Skin epidermis (tissue), 12 donors: Measurements from ENCODE around the gene SLIT1.

Experiments used
- H3K27ac ChIP-seq, 21 experiments: fragments of 200-600 bp; sonication (generic) in 11 of 21; one replicate each; pipeline ENCODE4 v1.5.0; 2020; ENCODE audit warnings: mild to moderate bottlenecking in 3 of 21, inconsistent platforms in 2 of 21, moderate library complexity in 2 of 21
- H3K4me3 ChIP-seq, 7 experiments: fragments of 200-600 bp; sonication (generic) in 2 of 7; one replicate each; pipeline ENCODE4 v1.5.0; 2020; ENCODE audit warnings: inconsistent platforms in 2 of 7, mild to moderate bottlenecking in 2 of 7, moderate library complexity in 1 of 7

Gene SLIT1

GRCh38 chr10:96973809-96974747 lies 211.7 kb downstream of the SLIT1 start:
- Histone ChIP-seq H3K27ac (no peak overlapping the region), H3K4me3 (no peak overlapping the region)

GRCh38 chr10:96972264-96972663 lies 213.5 kb downstream of the SLIT1 start:
- no peak overlapping the region for H3K4me3 ChIP-seq
- no peak overlapping the region for H3K27ac ChIP-seq

- Histone ChIP-seq H3K4me3 (no peak overlapping the region), H3K27ac (no peak overlapping the region)
These were observed 214.4 kb downstream of the SLIT1 start for GRCh38 chr10:96971324-96971723.

GRCh38 chr10:96968682-96969423 lies 216.9 kb downstream of the SLIT1 start:
- Histone ChIP-seq H3K27ac (no peak overlapping the region), H3K4me3 (no peak overlapping the region)

GRCh38 chr10:96967847-96968246 lies 217.9 kb downstream of the SLIT1 start:
- H3K4me3 ChIP-seq, result no peak overlapping the region

GRCh38 chr10:96964131-96964530 lies 221.6 kb downstream of the SLIT1 start:
- H3K27ac ChIP-seq, result no peak overlapping the region
- no peak overlapping the region for H3K4me3 ChIP-seq

More at GRCh38 chr10:96967847-96968246, 217.9 kb downstream of the SLIT1 start:
- no peak overlapping the region for H3K27ac ChIP-seq

GRCh38 chr10:96960872-96961271 lies 224.9 kb downstream of the SLIT1 start:
- Histone ChIP-seq H3K27ac (no peak overlapping the region), H3K4me3 (no peak overlapping the region)

- no peak overlapping the region for H3K27ac ChIP-seq
- no peak overlapping the region for H3K4me3 ChIP-seq
These were observed 226.0 kb downstream of the SLIT1 start for GRCh38 chr10:96959733-96960132.

GRCh38 chr10:96958071-96958470 lies 227.7 kb downstream of the SLIT1 start:
- Histone ChIP-seq H3K27ac (no peak overlapping the region), H3K4me3 (no peak overlapping the region)

GRCh38 chr10:96955794-96956193 lies 230.0 kb downstream of the SLIT1 start:
- no peak overlapping the region for H3K4me3 ChIP-seq
- H3K27ac ChIP-seq, result no peak overlapping the region

- Histone ChIP-seq H3K27ac (no peak overlapping the region), H3K4me3 (no peak overlapping the region)
These were observed 233.8 kb downstream of the SLIT1 start for GRCh38 chr10:96951954-96952353.

GRCh38 chr10:96949039-96949683 lies 236.6 kb downstream of the SLIT1 start:
- no peak overlapping the region for H3K4me3 ChIP-seq
- no peak overlapping the region for H3K27ac ChIP-seq
